Endothelial cell of umbilical vein (primary cell): ENCODE data around the gene TAS1R1. TPM values are rescaled to one million over a fixed set of nuclear protein-coding genes. Genes with fewer than 3 reads are reported as not detected.
A peak's percentile ranks its signal among the peaks of the same experiment; 100 is the strongest.

Source experiments
- BruUV-seq: library from RNA; stranded (reverse); fragments of 400-500 nt; replicated peaks from 2 replicates; lab custom pipeline; 2021; lab: Mats Ljungman, UMichigan
- CTCF ChIA-PET: fragments of 300-600, 350-600 bp; sonication (Branson Sonifier 250); formaldehyde crosslinking; loops from one replicate; lab custom pipeline; 2021; ENCODE audit warnings: antibody characterized with exemption, inconsistent platforms; lab: Charles Lee
- POLR2A ChIA-PET: fragments of 300-600, 350-600 bp; sonication (Branson Sonifier 250); formaldehyde crosslinking; loops from one replicate; lab custom pipeline; 2021; ENCODE audit warnings: antibody characterized with exemption, inconsistent platforms; lab: Charles Lee
- DNase-seq: peaks from one replicate; pipeline ENCODE4 v3.0.0-alpha.2; 2011; ENCODE audit warnings: low read depth, low spot score
- FAIRE-seq: peaks from 2 replicates; lab custom pipeline; 2011; peaks lifted over from hg19 to GRCh38; lab: Jason Lieb, UNC
- H2AFZ ChIP-seq: 2 replicates; pipeline ENCODE4 v1.6.0; 2012; ENCODE audit warnings: low read depth, low read length, control low read depth, inconsistent platforms
- H3K27ac ChIP-seq: 2 replicates; pipeline ENCODE4 v1.5.1; 2011; ENCODE audit warnings: low read depth, mild to moderate bottlenecking, control low read depth, low read length, moderate library complexity; ENCODE audit not compliant: insufficient read depth
- H3K27me3 ChIP-seq, 2 experiments: 2 replicates each; pipeline versions ENCODE4 v1.6.0 to v1.6.1; 2011; ENCODE audit warnings: low read length in 2 of 2, mixed read lengths in 1 of 2; ENCODE audit not compliant: control insufficient read depth in 2 of 2, insufficient read depth in 2 of 2
- H3K36me3 ChIP-seq, 2 experiments: 2 replicates in 1 of 2; 3 replicates in 1 of 2; pipeline ENCODE4 v1.5.1; 2011; ENCODE audit warnings: low read length in 2 of 2, mild to moderate bottlenecking in 1 of 2, moderate library complexity in 1 of 2; ENCODE audit not compliant: control insufficient read depth in 2 of 2, insufficient read depth in 2 of 2; ENCODE audit errors: extremely low read depth in 1 of 2
- H3K4me1 ChIP-seq: 3 replicates; pipeline ENCODE4 v1.5.1; 2011; ENCODE audit warnings: mild to moderate bottlenecking, low read length; ENCODE audit not compliant: control insufficient read depth, insufficient read depth; ENCODE audit errors: extremely low read depth
- H3K4me2 ChIP-seq: 2 replicates; pipeline ENCODE4 v1.6.1; 2011; ENCODE audit warnings: low read length, control low read depth, mixed read lengths; ENCODE audit not compliant: insufficient read depth
- H3K4me3 ChIP-seq, 3 experiments: fragments of 200-600 bp in 1 of 3; sonication (generic), shearing (Covaris generic) in 1 of 3; replicated peaks in 1 of 3; 2 replicates each; pipeline ENCODE4 v1.5.1; 2011 to 2016; ENCODE audit warnings: control low read depth in 3 of 3, low read length in 3 of 3, mild to moderate bottlenecking in 2 of 3, inconsistent platforms in 1 of 3, low read depth in 1 of 3, moderate library complexity in 1 of 3; ENCODE audit not compliant: insufficient read depth in 1 of 3
- H3K79me2 ChIP-seq: 2 replicates; pipeline ENCODE4 v1.6.0; 2012; ENCODE audit warnings: low read length, inconsistent platforms; ENCODE audit not compliant: control insufficient read depth, insufficient read depth
- H3K9ac ChIP-seq: replicated peaks from 2 replicates; pipeline ENCODE3; 2011; ENCODE audit warnings: low read length, control low read depth; ENCODE audit not compliant: insufficient read depth; ENCODE audit errors: extremely low read depth
- H3K9me1 ChIP-seq: replicated peaks from 3 replicates; pipeline ENCODE4 v1.6.0; 2011; ENCODE audit warnings: mild to moderate bottlenecking, low read length; ENCODE audit not compliant: control insufficient read depth, insufficient read depth; ENCODE audit errors: extremely low read depth
- H3K9me3 ChIP-seq: replicated peaks from 2 replicates; pipeline ENCODE4 v1.5.1; 2012; ENCODE audit warnings: low read length, inconsistent platforms; ENCODE audit not compliant: control insufficient read depth, insufficient read depth
- H4K20me1 ChIP-seq: replicated peaks from 2 replicates; pipeline ENCODE3; 2011; ENCODE audit warnings: mild to moderate bottlenecking, low read length; ENCODE audit not compliant: control insufficient read depth, insufficient read depth; ENCODE audit errors: extremely low read depth
- FOS ChIP-seq: IDR thresholded peaks from 2 replicates; pipeline ENCODE4 v1.6.1; 2011; ENCODE audit warnings: mild to moderate bottlenecking, low read length, moderate library complexity, borderline replicate concordance; ENCODE audit not compliant: insufficient read depth
- MYC ChIP-seq: IDR thresholded peaks from one replicate; pipeline ENCODE4 v1.6.1; 2011; ENCODE audit warnings: mild to moderate bottlenecking, low read depth, low read length
- POLR2AphosphoS5 ChIP-seq: IDR thresholded peaks from 2 replicates; pipeline ENCODE4 v1.6.1; 2012; ENCODE audit warnings: low read depth, mild to moderate bottlenecking, control low read depth, low read length, moderate library complexity; ENCODE audit not compliant: insufficient read depth
- dilution Hi-C: fragments of 300-500 bp; cut with MboI; formaldehyde crosslinking; loops from one replicate; pipeline ENCODE4 v1.15.0; 2019; ENCODE audit warnings: low sequenced_read_pairs; ENCODE audit not compliant: extremely low pct_ligation_motif_present
- intact Hi-C: fragments of 100-400 bp; cut with micrococcal nuclease; formaldehyde crosslinking; loops from one replicate; pipeline ENCODE4 v1.10.0; 2022
- polyA plus RNA-seq, 4 experiments: library from polyadenylated mRNA; depleted of rRNA in 3 of 4; stranded (reverse) in 3 of 4; unstranded in 1 of 4; fragments of >200 nt; gene quantifications; 2 replicates each; pipeline versions ENCODE4 v1.2.1 to v1.2.3, GENCODE V29; 2011 to 2012; ENCODE audit warnings: missing spikeins in 1 of 4
- total RNA-seq: library from RNA; stranded (reverse); gene quantifications from 2 replicates; pipeline ENCODE4 v1.2.3, GENCODE V29; 2021

TAS1R1 gene
- total and polyA plus RNA-seq, 2 donors (not counting 3 experiments of a cell fraction or from before 2014, with no cell fraction given) = not detected

GRCh38 chr1:6588128-6588892 is 33.2 kb downstream of the TAS1R1 start:
- no peak for FAIRE-seq
- no peak overlapping the region for H3K4me3 ChIP-seq

GRCh38 chr1:6588893-6589520 is 33.9 kb downstream of the TAS1R1 start:
- Histone ChIP-seq H3K36me3 (peaks cover 0 to 30% of the 10 kb centered on the region in 2 experiments), H3K4me3 (no peak overlapping the region), H3K27ac (no peak overlapping the region), H3K27me3 (no peaks in the 10 kb centered on the region), H3K79me2 (no peaks in the 10 kb centered on the region), H3K9me1 (no peaks in the 10 kb centered on the region), H3K4me1 (no peaks in the 10 kb centered on the region), H3K4me2 (no peak overlapping the region), H2AFZ (no peak overlapping the region), H4K20me1 (no peaks in the 10 kb centered on the region), H3K9ac (no peak overlapping the region), H3K9me3 (no peaks in the 10 kb centered on the region)
- dilution Hi-C loops = no loop called here
- TF ChIP-seq MYC = no peak
- FAIRE-seq (no peak), DNase-seq (no peak)
- ChIA-PET POLR2A (interaction anchor here (1.2 to 1.5 kb wide), 2 partner anchors 11 to 13 kb away, joined by 3 to 4 read pairs; partner anchors contain the start of gene KLHL21), CTCF (interaction anchor here (0.5 to 0.7 kb wide), 2 partner anchors 19 to 245 kb away, joined by 3 read pairs; no protein-coding TSS in a partner anchor)
- intact Hi-C loops = no loop called here
- BruUV-seq = no TSS peak

More at GRCh38 chr1:6588128-6588892, 33.2 kb downstream of the TAS1R1 start:
- Histone ChIP-seq H3K9me3 (no peaks in the 10 kb centered on the region), H3K27me3 (no peaks in the 10 kb centered on the region), H3K9ac (no peak overlapping the region), H4K20me1 (no peaks in the 10 kb centered on the region), H3K79me2 (no peaks in the 10 kb centered on the region), H3K27ac (no peak overlapping the region), H3K4me2 (no peak overlapping the region), H3K36me3 (peaks cover 0 to 24% of the 10 kb centered on the region in 2 experiments), H2AFZ (no peak overlapping the region), H3K9me1 (no peaks in the 10 kb centered on the region), H3K4me1 (no peaks in the 10 kb centered on the region)
- DNase-seq = no peak
- dilution Hi-C loops (no loop called here), intact Hi-C loops (no loop called here)
- ChIA-PET POLR2A (interaction anchor here (1.5 kb wide), 1 partner anchor 14 kb away, joined by 3 read pairs; the partner anchor contains the start of gene KLHL21), CTCF (interaction anchor here (0.5 kb wide), 1 partner anchor 244 kb away, joined by 3 read pairs; no protein-coding TSS in a partner anchor)
- TF ChIP-seq FOS (no peak), POLR2AphosphoS5 (peak; percentile 6)
- BruUV-seq = no TSS peak
